Sigmoid colon (tissue), 4 donors: Measurements from ENCODE around the gene KMT2C.

Experiments used
- POLR2A ChIP-seq, 2 donors: fragments of 450-650 bp; IDR thresholded peaks; one replicate each; pipeline ENCODE4 v1.6.1; 2016; ENCODE audit warnings: antibody characterized with exemption in 2 of 2, mild to moderate bottlenecking in 2 of 2, moderate library complexity in 2 of 2
- POLR2AphosphoS5 ChIP-seq, 4 donors: sonication (generic); formaldehyde crosslinking; IDR thresholded peaks; one replicate each; pipeline ENCODE4 v1.6.1; 2017; ENCODE audit warnings: antibody characterized with exemption in 4 of 4
- TF ChIP-seq, protein P1 (sequence below), 4 experiments: fragments of 450-650 bp in 3 of 4; fragments of 200-600 bp in 1 of 4; IDR thresholded peaks; one replicate each; pipeline ENCODE4 v1.5.1; 2016 to 2019; ENCODE audit warnings: antibody characterized with exemption in 4 of 4, mild to moderate bottlenecking in 3 of 4, moderate library complexity in 2 of 4

DNA sequence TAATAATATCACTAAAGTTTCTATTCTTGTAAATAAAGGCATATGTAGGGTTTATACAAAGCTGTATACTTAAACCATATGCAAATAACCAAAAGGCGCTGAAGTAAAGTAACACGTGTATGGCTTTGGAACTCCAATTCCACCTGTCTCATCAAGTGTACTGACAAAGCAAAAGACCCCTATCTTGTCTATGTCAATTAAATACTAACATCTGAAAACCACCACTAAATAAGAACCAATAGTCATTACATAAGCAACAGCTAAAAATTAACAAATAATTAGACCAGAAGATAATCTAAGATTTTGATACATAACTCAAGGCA is 93.9 kb downstream of the KMT2C start:
- TF ChIP-seq POLR2AphosphoS5 (IDR thresholded peaks at IDR 0.05) (no peak), POLR2A (IDR thresholded peaks at IDR 0.05) (no peak)
- TF ChIP-seq, protein P1, sequence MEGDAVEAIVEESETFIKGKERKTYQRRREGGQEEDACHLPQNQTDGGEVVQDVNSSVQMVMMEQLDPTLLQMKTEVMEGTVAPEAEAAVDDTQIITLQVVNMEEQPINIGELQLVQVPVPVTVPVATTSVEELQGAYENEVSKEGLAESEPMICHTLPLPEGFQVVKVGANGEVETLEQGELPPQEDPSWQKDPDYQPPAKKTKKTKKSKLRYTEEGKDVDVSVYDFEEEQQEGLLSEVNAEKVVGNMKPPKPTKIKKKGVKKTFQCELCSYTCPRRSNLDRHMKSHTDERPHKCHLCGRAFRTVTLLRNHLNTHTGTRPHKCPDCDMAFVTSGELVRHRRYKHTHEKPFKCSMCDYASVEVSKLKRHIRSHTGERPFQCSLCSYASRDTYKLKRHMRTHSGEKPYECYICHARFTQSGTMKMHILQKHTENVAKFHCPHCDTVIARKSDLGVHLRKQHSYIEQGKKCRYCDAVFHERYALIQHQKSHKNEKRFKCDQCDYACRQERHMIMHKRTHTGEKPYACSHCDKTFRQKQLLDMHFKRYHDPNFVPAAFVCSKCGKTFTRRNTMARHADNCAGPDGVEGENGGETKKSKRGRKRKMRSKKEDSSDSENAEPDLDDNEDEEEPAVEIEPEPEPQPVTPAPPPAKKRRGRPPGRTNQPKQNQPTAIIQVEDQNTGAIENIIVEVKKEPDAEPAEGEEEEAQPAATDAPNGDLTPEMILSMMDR (IDR thresholded peaks at IDR 0.05), result no peak
